Esophagus muscularis mucosa (tissue), 4 donors: Measurements from ENCODE around the gene XPA.

ENCODE experiments used
- EP300 ChIP-seq: sonication (generic); formaldehyde crosslinking; IDR thresholded peaks from one replicate; pipeline ENCODE4 v1.6.1; 2017; ENCODE audit warnings: antibody characterized with exemption
- POLR2A ChIP-seq: fragments of 450-650 bp; IDR thresholded peaks from one replicate; pipeline ENCODE4 v1.6.1; 2017; ENCODE audit warnings: antibody characterized with exemption, moderate library complexity, mild to moderate bottlenecking, low read depth
- POLR2AphosphoS5 ChIP-seq, 2 donors: sonication (generic); formaldehyde crosslinking; IDR thresholded peaks; one replicate each; pipeline ENCODE4 v1.6.1; 2017; ENCODE audit warnings: antibody characterized with exemption in 2 of 2
- TF ChIP-seq, protein P1 (sequence below), 3 experiments: fragments of 200-600 bp in 2 of 3; fragments of 450-650 bp in 1 of 3; sonication (generic) in 2 of 3; IDR thresholded peaks; one replicate each; pipeline ENCODE4 v1.5.1; 2017 to 2019; ENCODE audit warnings: antibody characterized with exemption in 3 of 3, mild to moderate bottlenecking in 2 of 3, moderate library complexity in 1 of 3

DNA sequence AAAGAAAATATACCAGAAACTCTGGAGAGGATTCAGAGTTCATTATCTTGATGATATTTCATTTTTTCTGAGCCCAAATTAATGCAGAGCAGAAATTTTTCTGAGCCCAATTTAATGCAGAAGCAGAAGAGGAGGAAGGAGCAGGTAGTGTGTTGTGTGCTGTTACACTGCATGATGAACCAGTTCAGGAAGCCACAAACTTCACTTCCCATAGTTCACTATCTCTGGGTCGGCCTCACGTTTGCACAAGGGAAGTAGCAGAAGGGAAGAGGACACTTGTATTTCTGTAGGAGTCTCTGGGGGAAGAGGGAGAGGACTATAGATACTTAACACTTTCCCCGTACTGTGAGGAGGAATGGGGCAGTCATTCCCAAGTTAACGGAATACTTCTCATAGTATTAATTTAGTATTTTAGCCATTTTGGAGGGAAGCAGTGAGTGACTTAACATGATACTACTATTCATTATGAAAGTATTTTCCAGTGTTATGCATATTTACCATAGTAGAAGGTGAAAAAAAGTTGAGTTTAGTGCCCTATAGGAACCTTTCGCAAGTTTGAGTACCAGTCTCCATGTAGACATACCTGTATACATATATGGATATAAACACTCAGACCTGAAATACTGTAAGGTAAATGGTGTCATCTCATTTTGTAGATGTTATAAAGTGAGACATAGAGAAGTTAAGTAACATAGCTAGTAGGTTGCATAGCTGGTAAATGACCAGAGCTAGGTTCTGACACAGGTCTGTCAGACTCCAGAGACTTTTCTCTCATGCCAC, 30.0 kb downstream of the XPA start:
- no peak for TF ChIP-seq POLR2A
- TF ChIP-seq, protein P1, sequence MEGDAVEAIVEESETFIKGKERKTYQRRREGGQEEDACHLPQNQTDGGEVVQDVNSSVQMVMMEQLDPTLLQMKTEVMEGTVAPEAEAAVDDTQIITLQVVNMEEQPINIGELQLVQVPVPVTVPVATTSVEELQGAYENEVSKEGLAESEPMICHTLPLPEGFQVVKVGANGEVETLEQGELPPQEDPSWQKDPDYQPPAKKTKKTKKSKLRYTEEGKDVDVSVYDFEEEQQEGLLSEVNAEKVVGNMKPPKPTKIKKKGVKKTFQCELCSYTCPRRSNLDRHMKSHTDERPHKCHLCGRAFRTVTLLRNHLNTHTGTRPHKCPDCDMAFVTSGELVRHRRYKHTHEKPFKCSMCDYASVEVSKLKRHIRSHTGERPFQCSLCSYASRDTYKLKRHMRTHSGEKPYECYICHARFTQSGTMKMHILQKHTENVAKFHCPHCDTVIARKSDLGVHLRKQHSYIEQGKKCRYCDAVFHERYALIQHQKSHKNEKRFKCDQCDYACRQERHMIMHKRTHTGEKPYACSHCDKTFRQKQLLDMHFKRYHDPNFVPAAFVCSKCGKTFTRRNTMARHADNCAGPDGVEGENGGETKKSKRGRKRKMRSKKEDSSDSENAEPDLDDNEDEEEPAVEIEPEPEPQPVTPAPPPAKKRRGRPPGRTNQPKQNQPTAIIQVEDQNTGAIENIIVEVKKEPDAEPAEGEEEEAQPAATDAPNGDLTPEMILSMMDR (IDR thresholded peaks at IDR 0.05), result no peak
- TF ChIP-seq EP300, result no peak
- no peak for TF ChIP-seq POLR2AphosphoS5 (IDR thresholded peaks at IDR 0.05)
